ENCODE measurements around the gene PRAMEF17.
"Not testable (repeated sequence)": the region's sequence is repeated elsewhere in the genome, so short reads cannot be mapped to it uniquely, and the experiment has no call there.

DNA sequence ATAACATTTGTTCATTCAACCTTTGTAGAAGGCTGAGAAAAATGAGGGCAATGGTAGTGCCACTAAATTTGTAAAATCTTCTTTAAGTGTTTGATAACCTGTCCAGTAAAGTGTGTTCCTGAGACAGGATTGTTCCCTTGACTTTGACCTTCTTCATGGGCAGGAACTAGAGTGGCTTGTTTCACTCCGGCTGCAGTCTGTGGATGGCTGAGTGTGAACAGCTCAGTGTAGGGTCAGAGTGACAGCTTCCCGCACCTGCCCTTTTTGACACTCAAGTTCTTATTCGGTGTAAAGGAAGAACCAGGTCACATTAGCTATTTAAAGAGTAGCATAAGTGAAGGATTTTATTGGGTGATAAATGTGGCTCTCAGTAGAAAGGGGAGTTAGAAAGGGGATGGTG, 9.1 kb upstream of the PRAMEF17 start:
- not testable (repeated sequence) for TF ChIP-seq POLR2A, CTCF, EP300 (IDR thresholded peaks at IDR 0.05)

All from suprapubic skin (tissue), 3 donors.